OCI-LY3 (cell line): ENCODE measurements around the gene CPLX1.

ENCODE experiments used
- CTCF ChIP-seq: fragments of 200-600, 300-600 bp; sonication (generic); IDR thresholded peaks from 2 replicates; pipeline ENCODE4 v1.5.1; 2014; ENCODE audit warnings: antibody characterized with exemption, low read length, low read depth
- EZH2phosphoT487 ChIP-seq: fragments of 200-600 bp; shearing (Covaris generic); IDR thresholded peaks from 2 replicates; pipeline ENCODE4 v1.6.1; 2018; ENCODE audit warnings: antibody characterized with exemption, mixed run types, low read depth

GRCh38 chr4:766559-767283, 59.2 kb downstream of the CPLX1 start:
- TF ChIP-seq CTCF, result no peak
- TF ChIP-seq EZH2phosphoT487, result no peak
